ENCODE measurements around the gene NDST3.

NDST3 gene

DNA sequence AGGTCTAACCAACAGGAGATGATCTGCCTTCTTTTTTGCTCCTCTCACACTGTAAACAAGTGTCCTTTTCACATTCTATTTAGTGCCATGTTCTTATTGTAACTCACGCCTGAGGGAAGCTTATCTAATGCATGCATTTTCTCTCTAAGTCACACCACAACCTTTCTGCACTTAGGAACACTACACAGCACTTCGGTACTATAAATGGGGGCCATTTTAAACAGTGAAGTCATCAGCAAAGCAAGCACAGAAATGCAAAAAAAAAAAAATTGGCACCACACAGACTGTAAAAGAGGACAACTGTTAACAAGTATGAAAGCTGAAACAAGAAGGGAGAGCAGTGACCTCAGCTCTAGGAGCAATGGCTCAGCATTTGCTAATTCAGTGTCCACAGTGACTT is 273.4 kb downstream of the NDST3 start:
- DNase-seq (ENCODE audit: low read depth in 2 of 2): no peak
- H3K4me3 ChIP-seq (replicated peaks in 1 of 2; ENCODE audit: low read depth in 2 of 2, low read length in 2 of 2): no peak overlapping the region
- TF ChIP-seq, protein P1, sequence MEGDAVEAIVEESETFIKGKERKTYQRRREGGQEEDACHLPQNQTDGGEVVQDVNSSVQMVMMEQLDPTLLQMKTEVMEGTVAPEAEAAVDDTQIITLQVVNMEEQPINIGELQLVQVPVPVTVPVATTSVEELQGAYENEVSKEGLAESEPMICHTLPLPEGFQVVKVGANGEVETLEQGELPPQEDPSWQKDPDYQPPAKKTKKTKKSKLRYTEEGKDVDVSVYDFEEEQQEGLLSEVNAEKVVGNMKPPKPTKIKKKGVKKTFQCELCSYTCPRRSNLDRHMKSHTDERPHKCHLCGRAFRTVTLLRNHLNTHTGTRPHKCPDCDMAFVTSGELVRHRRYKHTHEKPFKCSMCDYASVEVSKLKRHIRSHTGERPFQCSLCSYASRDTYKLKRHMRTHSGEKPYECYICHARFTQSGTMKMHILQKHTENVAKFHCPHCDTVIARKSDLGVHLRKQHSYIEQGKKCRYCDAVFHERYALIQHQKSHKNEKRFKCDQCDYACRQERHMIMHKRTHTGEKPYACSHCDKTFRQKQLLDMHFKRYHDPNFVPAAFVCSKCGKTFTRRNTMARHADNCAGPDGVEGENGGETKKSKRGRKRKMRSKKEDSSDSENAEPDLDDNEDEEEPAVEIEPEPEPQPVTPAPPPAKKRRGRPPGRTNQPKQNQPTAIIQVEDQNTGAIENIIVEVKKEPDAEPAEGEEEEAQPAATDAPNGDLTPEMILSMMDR (IDR thresholded peaks at IDR 0.05; ENCODE audit: low read depth, low read length): no peak

All from cardiac fibroblast (primary cell).